HS-27A (cell line): ENCODE data around the gene DVL2.
A peak's percentile ranks its signal among the peaks of the same experiment; 100 is the strongest.
"Not testable (repeated sequence)": the region's sequence is repeated elsewhere in the genome, so short reads cannot be mapped to it uniquely, and the experiment has no call there.

Experiments
- DNase-seq: peaks from one replicate; pipeline ENCODE4 v3.0.0-alpha.2; 2012; ENCODE audit warnings: low read depth, missing footprints

The DVL2 gene

GRCh38 chr17:7256766-7257456 is 22.6 kb upstream of the DVL2 start:
- DNase-seq, result no peak

GRCh38 chr17:7254511-7254910 is 20.2 kb upstream of the DVL2 start:
- no peak for DNase-seq

- DNase-seq, result no peak
Measured at GRCh38 chr17:7253082-7253481, 18.8 kb upstream of the DVL2 start.

GRCh38 chr17:7252176-7253043 is 18.1 kb upstream of the DVL2 start, which contains the start of gene ELP5:
TSS of gene ELP5 (plus strand) at chr17:7252215. CDS start at chr17:7252551, 336 bp downstream.
- DNase-seq, result peak; percentile 75

GRCh38 chr17:7251661-7252175 is 17.4 kb upstream of the DVL2 start, which contains the start of gene CTDNEP1:
TSS of gene CTDNEP1 (minus strand) at chr17:7251734. CDS start at chr17:7251296, 438 bp downstream.
- DNase-seq, result peak; percentile 92

- DNase-seq, result no peak
Measured at GRCh38 chr17:7250695-7251627, 16.6 kb upstream of the DVL2 start.

- no peak for DNase-seq
Measured at GRCh38 chr17:7249830-7250229, 15.5 kb upstream of the DVL2 start.

GRCh38 chr17:7249214-7249613 is 14.9 kb upstream of the DVL2 start:
- DNase-seq, result no peak

- no peak for DNase-seq
Measured at GRCh38 chr17:7248796-7249195, 14.5 kb upstream of the DVL2 start.

GRCh38 chr17:7246779-7247178 is 12.5 kb upstream of the DVL2 start:
- DNase-seq, result no peak

- DNase-seq, result not testable (repeated sequence)
Measured at GRCh38 chr17:7243838-7244237, 9.5 kb upstream of the DVL2 start.

GRCh38 chr17:7243453-7243729 is 9.1 kb upstream of the DVL2 start:
- no peak for DNase-seq

- DNase-seq, result peak; percentile 84
Measured at GRCh38 chr17:7242717-7243452, 8.6 kb upstream of the DVL2 start.

GRCh38 chr17:7241783-7242716 is 7.7 kb upstream of the DVL2 start, which contains the start of gene GABARAP:
TSS of gene GABARAP (minus strand) at chr17:7242449. CDS start at chr17:7242330, 119 bp downstream.
- DNase-seq, result no peak

GRCh38 chr17:7241090-7241733 is 6.9 kb upstream of the DVL2 start:
- DNase-seq, result no peak

GRCh38 chr17:7240375-7240774 is 6.1 kb upstream of the DVL2 start:
- DNase-seq, result no peak

GRCh38 chr17:7239091-7240027 is 5.0 kb upstream of the DVL2 start, which contains the start of gene PHF23:
TSS of gene PHF23 (minus strand) at chr17:7239457. CDS start at chr17:7239279, 178 bp downstream.
- peak; percentile 90 for DNase-seq

GRCh38 chr17:7238420-7239090 is 4.2 kb upstream of the DVL2 start:
- DNase-seq, result no peak
